Endothelial cell of umbilical vein (primary cell): ENCODE results near the gene RIOK2. TPM values are rescaled to one million over a fixed set of nuclear protein-coding genes. Genes with fewer than 3 reads are reported as not detected.

Experiments used
- BruUV-seq: library from RNA; stranded (reverse); fragments of 400-500 nt; replicated peaks from 2 replicates; lab custom pipeline; 2021; lab: Mats Ljungman, UMichigan
- CTCF ChIA-PET: fragments of 300-600, 350-600 bp; sonication (Branson Sonifier 250); formaldehyde crosslinking; loops from one replicate; lab custom pipeline; 2021; ENCODE audit warnings: antibody characterized with exemption, inconsistent platforms; lab: Charles Lee
- POLR2A ChIA-PET: fragments of 300-600, 350-600 bp; sonication (Branson Sonifier 250); formaldehyde crosslinking; loops from one replicate; lab custom pipeline; 2021; ENCODE audit warnings: antibody characterized with exemption, inconsistent platforms; lab: Charles Lee
- DNase-seq: peaks from one replicate; pipeline ENCODE4 v3.0.0-alpha.2; 2011; ENCODE audit warnings: low read depth, low spot score
- FAIRE-seq: peaks from 2 replicates; lab custom pipeline; 2011; peaks lifted over from hg19 to GRCh38; lab: Jason Lieb, UNC
- H2AFZ ChIP-seq: 2 replicates; pipeline ENCODE4 v1.6.0; 2012; ENCODE audit warnings: low read depth, low read length, control low read depth, inconsistent platforms
- H3K27ac ChIP-seq: 2 replicates; pipeline ENCODE4 v1.5.1; 2011; ENCODE audit warnings: low read depth, mild to moderate bottlenecking, control low read depth, low read length, moderate library complexity; ENCODE audit not compliant: insufficient read depth
- H3K27me3 ChIP-seq, 2 experiments: 2 replicates each; pipeline versions ENCODE4 v1.6.0 to v1.6.1; 2011; ENCODE audit warnings: low read length in 2 of 2, mixed read lengths in 1 of 2; ENCODE audit not compliant: control insufficient read depth in 2 of 2, insufficient read depth in 2 of 2
- H3K36me3 ChIP-seq, 2 experiments: 2 replicates in 1 of 2; 3 replicates in 1 of 2; pipeline ENCODE4 v1.5.1; 2011; ENCODE audit warnings: low read length in 2 of 2, mild to moderate bottlenecking in 1 of 2, moderate library complexity in 1 of 2; ENCODE audit not compliant: control insufficient read depth in 2 of 2, insufficient read depth in 2 of 2; ENCODE audit errors: extremely low read depth in 1 of 2
- H3K4me1 ChIP-seq: 3 replicates; pipeline ENCODE4 v1.5.1; 2011; ENCODE audit warnings: mild to moderate bottlenecking, low read length; ENCODE audit not compliant: control insufficient read depth, insufficient read depth; ENCODE audit errors: extremely low read depth
- H3K4me2 ChIP-seq: 2 replicates; pipeline ENCODE4 v1.6.1; 2011; ENCODE audit warnings: low read length, control low read depth, mixed read lengths; ENCODE audit not compliant: insufficient read depth
- H3K4me3 ChIP-seq, 3 experiments: fragments of 200-600 bp in 1 of 3; sonication (generic), shearing (Covaris generic) in 1 of 3; replicated peaks in 1 of 3; 2 replicates each; pipeline ENCODE4 v1.5.1; 2011 to 2016; ENCODE audit warnings: control low read depth in 3 of 3, low read length in 3 of 3, mild to moderate bottlenecking in 2 of 3, inconsistent platforms in 1 of 3, low read depth in 1 of 3, moderate library complexity in 1 of 3; ENCODE audit not compliant: insufficient read depth in 1 of 3
- H3K79me2 ChIP-seq: 2 replicates; pipeline ENCODE4 v1.6.0; 2012; ENCODE audit warnings: low read length, inconsistent platforms; ENCODE audit not compliant: control insufficient read depth, insufficient read depth
- H3K9ac ChIP-seq: replicated peaks from 2 replicates; pipeline ENCODE3; 2011; ENCODE audit warnings: low read length, control low read depth; ENCODE audit not compliant: insufficient read depth; ENCODE audit errors: extremely low read depth
- H3K9me1 ChIP-seq: replicated peaks from 3 replicates; pipeline ENCODE4 v1.6.0; 2011; ENCODE audit warnings: mild to moderate bottlenecking, low read length; ENCODE audit not compliant: control insufficient read depth, insufficient read depth; ENCODE audit errors: extremely low read depth
- H3K9me3 ChIP-seq: replicated peaks from 2 replicates; pipeline ENCODE4 v1.5.1; 2012; ENCODE audit warnings: low read length, inconsistent platforms; ENCODE audit not compliant: control insufficient read depth, insufficient read depth
- H4K20me1 ChIP-seq: replicated peaks from 2 replicates; pipeline ENCODE3; 2011; ENCODE audit warnings: mild to moderate bottlenecking, low read length; ENCODE audit not compliant: control insufficient read depth, insufficient read depth; ENCODE audit errors: extremely low read depth
- EZH2 ChIP-seq: IDR thresholded peaks from 2 replicates; pipeline ENCODE4 v1.6.1; 2012; ENCODE audit warnings: borderline replicate concordance, low read depth, mild to moderate bottlenecking, moderate library complexity, low read length, inconsistent platforms; ENCODE audit not compliant: severe bottlenecking
- FOS ChIP-seq: IDR thresholded peaks from 2 replicates; pipeline ENCODE4 v1.6.1; 2011; ENCODE audit warnings: mild to moderate bottlenecking, low read length, moderate library complexity, borderline replicate concordance; ENCODE audit not compliant: insufficient read depth
- GATA2 ChIP-seq: IDR thresholded peaks from 2 replicates; pipeline ENCODE4 v1.7.0; 2011; ENCODE audit warnings: low read depth, mild to moderate bottlenecking, moderate library complexity, mixed read lengths, low read length; ENCODE audit not compliant: insufficient read length, insufficient read depth
- JUN ChIP-seq: IDR thresholded peaks from 2 replicates; pipeline ENCODE4 v1.6.1; 2011; ENCODE audit warnings: borderline replicate concordance, low read depth; ENCODE audit not compliant: insufficient read length, insufficient read depth
- POLR2A ChIP-seq: IDR thresholded peaks from 2 replicates; pipeline ENCODE4 v1.6.1; 2012; ENCODE audit warnings: low read depth, mild to moderate bottlenecking, control low read depth, low read length
- POLR2AphosphoS5 ChIP-seq: IDR thresholded peaks from 2 replicates; pipeline ENCODE4 v1.6.1; 2012; ENCODE audit warnings: low read depth, mild to moderate bottlenecking, control low read depth, low read length, moderate library complexity; ENCODE audit not compliant: insufficient read depth
- dilution Hi-C: fragments of 300-500 bp; cut with MboI; formaldehyde crosslinking; loops from one replicate; pipeline ENCODE4 v1.15.0; 2019; ENCODE audit warnings: low sequenced_read_pairs; ENCODE audit not compliant: extremely low pct_ligation_motif_present
- intact Hi-C: fragments of 100-400 bp; cut with micrococcal nuclease; formaldehyde crosslinking; loops from one replicate; pipeline ENCODE4 v1.10.0; 2022
- polyA plus RNA-seq, 4 experiments: library from polyadenylated mRNA; depleted of rRNA in 3 of 4; stranded (reverse) in 3 of 4; unstranded in 1 of 4; fragments of >200 nt; gene quantifications; 2 replicates each; pipeline versions ENCODE4 v1.2.1 to v1.2.3, GENCODE V29; 2011 to 2012; ENCODE audit warnings: missing spikeins in 1 of 4
- total RNA-seq: library from RNA; stranded (reverse); gene quantifications from 2 replicates; pipeline ENCODE4 v1.2.3, GENCODE V29; 2021
- TF ChIP-seq, protein P1 (sequence below): IDR thresholded peaks from 2 replicates; pipeline ENCODE4 v1.6.1; 2011; ENCODE audit not compliant: insufficient read depth, insufficient read length
- TF ChIP-seq, protein P2 (sequence below), 2 donors: IDR thresholded peaks; 1 replicate in 1 of 2; 2 replicates in 1 of 2; pipeline ENCODE4 v1.5.1; 2011; ENCODE audit warnings: low read length in 2 of 2, mild to moderate bottlenecking in 2 of 2, moderate library complexity in 2 of 2, control low read depth in 1 of 2, inconsistent platforms in 1 of 2, low read depth in 1 of 2; ENCODE audit not compliant: insufficient read depth in 1 of 2; ENCODE audit errors: extremely low read depth in 1 of 2

RIOK2 gene
- total and polyA plus RNA-seq, 2 donors (not counting 3 experiments of a cell fraction or from before 2014, with no cell fraction given): 3.5 to 25.4 TPM

DNA sequence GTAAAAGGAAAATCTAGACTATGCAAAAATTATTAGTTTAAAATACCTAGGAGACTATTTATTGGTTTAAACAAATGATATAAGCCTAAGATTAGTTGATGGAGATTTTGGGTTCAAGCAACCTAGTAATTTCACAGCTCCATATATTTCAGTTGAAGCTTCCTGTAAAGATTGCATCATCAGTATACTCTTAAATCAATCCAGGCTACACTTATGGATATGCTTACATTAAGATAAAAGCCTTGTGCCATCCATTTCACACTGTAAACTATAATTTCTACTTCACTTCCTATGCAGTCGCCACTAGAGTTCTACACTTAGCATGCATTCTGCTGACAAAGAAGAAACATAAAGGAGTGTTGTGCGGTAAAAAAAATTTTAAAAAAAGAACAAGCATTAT, 33.3 kb downstream of the RIOK2 start:
- POLR2A ChIA-PET: no interaction called here
- H3K4me1 ChIP-seq: no peaks in the 10 kb centered on the region
- FAIRE-seq (no peak), DNase-seq (no peak)
- dilution Hi-C loops: no loop called here
- no peaks in the 10 kb centered on the region for H3K9me3 ChIP-seq
- TF ChIP-seq GATA2 (no peak), FOS (no peak), POLR2A (no peak), JUN (no peak), POLR2AphosphoS5 (no peak), EZH2 (no peak)
- TF ChIP-seq, protein P1, sequence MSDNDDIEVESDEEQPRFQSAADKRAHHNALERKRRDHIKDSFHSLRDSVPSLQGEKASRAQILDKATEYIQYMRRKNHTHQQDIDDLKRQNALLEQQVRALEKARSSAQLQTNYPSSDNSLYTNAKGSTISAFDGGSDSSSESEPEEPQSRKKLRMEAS: no peak
- TF ChIP-seq, protein P2, sequence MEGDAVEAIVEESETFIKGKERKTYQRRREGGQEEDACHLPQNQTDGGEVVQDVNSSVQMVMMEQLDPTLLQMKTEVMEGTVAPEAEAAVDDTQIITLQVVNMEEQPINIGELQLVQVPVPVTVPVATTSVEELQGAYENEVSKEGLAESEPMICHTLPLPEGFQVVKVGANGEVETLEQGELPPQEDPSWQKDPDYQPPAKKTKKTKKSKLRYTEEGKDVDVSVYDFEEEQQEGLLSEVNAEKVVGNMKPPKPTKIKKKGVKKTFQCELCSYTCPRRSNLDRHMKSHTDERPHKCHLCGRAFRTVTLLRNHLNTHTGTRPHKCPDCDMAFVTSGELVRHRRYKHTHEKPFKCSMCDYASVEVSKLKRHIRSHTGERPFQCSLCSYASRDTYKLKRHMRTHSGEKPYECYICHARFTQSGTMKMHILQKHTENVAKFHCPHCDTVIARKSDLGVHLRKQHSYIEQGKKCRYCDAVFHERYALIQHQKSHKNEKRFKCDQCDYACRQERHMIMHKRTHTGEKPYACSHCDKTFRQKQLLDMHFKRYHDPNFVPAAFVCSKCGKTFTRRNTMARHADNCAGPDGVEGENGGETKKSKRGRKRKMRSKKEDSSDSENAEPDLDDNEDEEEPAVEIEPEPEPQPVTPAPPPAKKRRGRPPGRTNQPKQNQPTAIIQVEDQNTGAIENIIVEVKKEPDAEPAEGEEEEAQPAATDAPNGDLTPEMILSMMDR (IDR thresholded peaks at IDR 0.05; ENCODE audit: extremely low read depth in 1 of 2, insufficient read depth in 1 of 2, low read depth in 1 of 2, low read length in 2 of 2): no peak
- H3K4me3 ChIP-seq: no peak overlapping the region
- no peaks in the 10 kb centered on the region for H3K36me3 ChIP-seq
- no peak overlapping the region for H3K4me2 ChIP-seq
- H3K27ac ChIP-seq: no peak overlapping the region
- H3K79me2 ChIP-seq: no peaks in the 10 kb centered on the region
- H3K9ac ChIP-seq: no peak overlapping the region
- H3K9me1 ChIP-seq: no peaks in the 10 kb centered on the region
- no TSS peak for BruUV-seq
- intact Hi-C loops: no loop called here
- CTCF ChIA-PET: interaction anchor here (1.7 to 2.2 kb wide), 2 partner anchors 11 to 152 kb away, joined by 4 to 16 read pairs; no protein-coding TSS in a partner anchor
- no peaks in the 10 kb centered on the region for H4K20me1 ChIP-seq
- H2AFZ ChIP-seq: no peak overlapping the region
- no peaks in the 10 kb centered on the region for H3K27me3 ChIP-seq
